Upper lobe of right lung (tissue), 1 donor: Measurements from ENCODE around the gene SLC41A3. TPM values are rescaled to one million over a fixed set of nuclear protein-coding genes. Genes with fewer than 3 reads are reported as not detected.

Experiments used
- ATAC-seq: fragments of 200-7000 bp; cut with Tn5 transposase; one replicate; pipeline ENCODE4 v1.9.1; 2020; ENCODE audit warnings: mild to moderate bottlenecking, moderate library complexity
- DNase-seq: peaks from one replicate; pipeline ENCODE4 v3.0.0-alpha.2; 2020
- H3K27ac ChIP-seq: fragments of 200-600 bp; one replicate; pipeline ENCODE4 v1.8.0; 2022
- H3K27me3 ChIP-seq: fragments of 200-600 bp; one replicate; pipeline ENCODE4 v1.8.0; 2022; ENCODE audit warnings: mild to moderate bottlenecking
- H3K36me3 ChIP-seq: fragments of 200-600 bp; one replicate; pipeline ENCODE4 v1.8.0; 2022
- H3K4me1 ChIP-seq: fragments of 200-600 bp; one replicate; pipeline ENCODE4 v1.8.0; 2022
- H3K4me3 ChIP-seq: fragments of 200-600 bp; one replicate; pipeline ENCODE4 v1.8.0; 2022; ENCODE audit warnings: mild to moderate bottlenecking
- H3K9me3 ChIP-seq: fragments of 200-600 bp; one replicate; pipeline ENCODE4 v1.8.0; 2022
- intact Hi-C: fragments of 100-400 bp; cut with DNase I; formaldehyde crosslinking; loops from one replicate; pipeline ENCODE4 v1.11.0; 2022
- total RNA-seq: library from RNA; stranded (reverse); fragmentation: NEBNext Ultra II Directional; extraction: Animal tissue kit (Norgen Biotek cat#: 25700); gene quantifications from one replicate; pipeline ENCODE4 v1.2.1, GENCODE V29; 2021
- TF ChIP-seq, protein P1 (sequence below): fragments of 200-600 bp; IDR thresholded peaks from one replicate; pipeline ENCODE4 v1.8.0; 2022; ENCODE audit warnings: antibody characterized with exemption
- donor health status: DM: no; HTN: yes; CAD: no; lungs with severe emphysema.

SLC41A3 gene
- total RNA-seq, 1 donor from 2014 or later = 30.8 TPM

DNA sequence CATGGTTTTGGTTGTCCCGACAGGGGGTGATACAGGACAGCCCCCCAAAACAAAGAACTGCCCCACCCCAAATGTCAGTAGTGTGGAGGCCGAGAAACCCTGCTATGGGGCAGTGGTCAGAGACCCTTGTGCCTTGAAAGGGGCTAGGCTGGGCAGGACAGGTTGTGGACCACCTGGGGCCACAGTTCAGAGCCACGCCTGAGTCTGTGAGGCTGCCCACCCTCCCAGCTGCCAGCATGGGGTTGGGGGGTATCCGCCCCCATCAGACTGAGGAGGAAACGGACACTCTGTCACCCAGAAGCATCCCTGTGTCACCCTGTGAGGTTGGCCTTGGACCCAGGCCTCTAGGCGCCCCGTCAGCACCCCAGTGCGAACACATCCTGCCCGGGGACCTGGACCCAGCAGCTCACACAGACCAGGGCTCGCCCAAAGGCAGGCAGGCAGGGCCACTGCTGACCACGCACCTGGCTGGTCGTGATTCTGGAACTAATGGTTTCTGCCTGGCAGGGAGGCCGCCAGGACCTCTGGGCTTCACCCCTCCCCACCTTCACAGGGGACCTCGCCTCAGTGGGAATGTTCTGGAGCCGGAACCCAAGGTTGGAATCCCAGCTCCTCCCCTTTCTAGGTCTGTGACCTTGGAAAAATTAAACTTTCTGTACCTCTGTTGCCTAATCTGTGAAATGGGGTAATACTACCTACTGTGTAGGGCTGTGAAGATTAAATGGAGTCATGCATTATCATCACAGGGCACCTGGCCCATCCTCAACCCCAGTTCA, 1.4 kb downstream of the SLC41A3 start:
- Histone ChIP-seq H3K36me3 (no peaks in the 10 kb centered on the region), H3K9me3 (no peaks in the 10 kb centered on the region), H3K27me3 (no peaks in the 10 kb centered on the region), H3K4me3 (peak overlapping the region; percentile 68), H3K4me1 (peaks cover 6% of the 10 kb centered on the region), H3K27ac (peak overlapping the region; percentile 86)
- no peak for DNase-seq
- TF ChIP-seq, protein P1, sequence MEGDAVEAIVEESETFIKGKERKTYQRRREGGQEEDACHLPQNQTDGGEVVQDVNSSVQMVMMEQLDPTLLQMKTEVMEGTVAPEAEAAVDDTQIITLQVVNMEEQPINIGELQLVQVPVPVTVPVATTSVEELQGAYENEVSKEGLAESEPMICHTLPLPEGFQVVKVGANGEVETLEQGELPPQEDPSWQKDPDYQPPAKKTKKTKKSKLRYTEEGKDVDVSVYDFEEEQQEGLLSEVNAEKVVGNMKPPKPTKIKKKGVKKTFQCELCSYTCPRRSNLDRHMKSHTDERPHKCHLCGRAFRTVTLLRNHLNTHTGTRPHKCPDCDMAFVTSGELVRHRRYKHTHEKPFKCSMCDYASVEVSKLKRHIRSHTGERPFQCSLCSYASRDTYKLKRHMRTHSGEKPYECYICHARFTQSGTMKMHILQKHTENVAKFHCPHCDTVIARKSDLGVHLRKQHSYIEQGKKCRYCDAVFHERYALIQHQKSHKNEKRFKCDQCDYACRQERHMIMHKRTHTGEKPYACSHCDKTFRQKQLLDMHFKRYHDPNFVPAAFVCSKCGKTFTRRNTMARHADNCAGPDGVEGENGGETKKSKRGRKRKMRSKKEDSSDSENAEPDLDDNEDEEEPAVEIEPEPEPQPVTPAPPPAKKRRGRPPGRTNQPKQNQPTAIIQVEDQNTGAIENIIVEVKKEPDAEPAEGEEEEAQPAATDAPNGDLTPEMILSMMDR = no peak
- intact Hi-C loops = no loop called here
- no peak for ATAC-seq

DNA sequence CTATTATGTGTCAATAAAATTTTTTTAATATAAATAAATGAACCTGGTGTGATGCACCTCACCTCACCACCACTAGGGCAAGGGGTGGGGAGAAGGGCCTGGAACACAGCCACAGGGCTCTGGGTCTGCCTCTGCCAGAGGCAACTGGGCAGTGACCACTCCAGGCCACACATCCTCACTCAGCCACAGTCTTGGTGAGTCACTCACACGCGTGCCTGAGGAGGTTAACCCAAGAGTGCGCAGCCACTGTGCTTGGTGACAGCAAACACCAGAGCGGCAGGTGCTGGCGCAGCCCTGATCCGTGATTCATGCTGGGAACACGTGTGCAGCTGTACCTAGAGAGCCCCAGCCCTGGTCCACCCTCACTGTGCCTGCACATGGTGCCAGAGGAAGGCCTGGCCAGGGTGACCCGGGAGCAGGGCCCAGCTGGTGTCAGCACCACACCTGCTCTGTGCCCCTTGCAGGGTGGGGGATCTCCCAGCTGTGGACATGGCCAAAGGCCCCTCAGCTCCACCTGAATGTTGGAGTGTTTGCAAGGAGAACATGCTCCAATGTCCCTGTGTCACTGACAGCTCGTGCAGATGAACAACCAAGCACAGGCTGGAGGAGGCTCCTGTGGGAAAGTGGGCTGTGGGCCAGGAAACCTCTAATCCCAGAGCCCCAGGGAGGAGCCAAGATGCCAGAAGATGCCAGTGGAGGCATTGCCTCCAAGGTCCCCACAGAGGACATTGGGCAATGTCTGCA, 2.1 kb downstream of the SLC41A3 start:
- no peak for DNase-seq

DNA sequence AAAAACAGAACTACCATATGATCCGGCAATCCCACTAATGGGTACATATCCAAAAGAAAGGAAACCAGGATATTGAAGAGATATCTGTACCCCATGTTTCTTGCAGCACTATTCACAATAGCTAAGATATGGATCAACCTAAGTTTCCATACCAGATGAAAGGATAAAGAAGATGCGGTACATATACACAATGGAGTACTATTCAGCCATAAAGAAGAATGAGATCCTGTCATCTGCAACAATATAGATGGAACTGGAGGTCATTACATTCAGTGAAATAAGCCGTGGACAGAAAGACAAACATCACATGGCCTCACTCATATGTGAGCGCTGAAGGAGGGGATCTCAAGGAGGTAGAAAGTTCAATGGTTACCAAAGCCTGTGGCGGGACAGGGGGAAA, 3.0 kb downstream of the SLC41A3 start:
- Histone ChIP-seq H3K27ac (no peak overlapping the region), H3K4me1 (peaks cover 6% of the 10 kb centered on the region), H3K36me3 (no peaks in the 10 kb centered on the region), H3K27me3 (no peaks in the 10 kb centered on the region), H3K9me3 (no peaks in the 10 kb centered on the region), H3K4me3 (no peak overlapping the region)
- TF ChIP-seq, protein P1 = no peak
- DNase-seq (no peak), ATAC-seq (no peak)
- intact Hi-C loops = no loop called here

More for the DNA sequence above, 2.1 kb downstream of the SLC41A3 start:
- Histone ChIP-seq H3K9me3 (no peaks in the 10 kb centered on the region), H3K4me1 (peaks cover 6% of the 10 kb centered on the region), H3K36me3 (no peaks in the 10 kb centered on the region), H3K27me3 (no peaks in the 10 kb centered on the region), H3K4me3 (no peak overlapping the region), H3K27ac (no peak overlapping the region)
- intact Hi-C loops = no loop called here
- ATAC-seq = peak; percentile 2
- TF ChIP-seq, protein P1 = peak; percentile 27

DNA sequence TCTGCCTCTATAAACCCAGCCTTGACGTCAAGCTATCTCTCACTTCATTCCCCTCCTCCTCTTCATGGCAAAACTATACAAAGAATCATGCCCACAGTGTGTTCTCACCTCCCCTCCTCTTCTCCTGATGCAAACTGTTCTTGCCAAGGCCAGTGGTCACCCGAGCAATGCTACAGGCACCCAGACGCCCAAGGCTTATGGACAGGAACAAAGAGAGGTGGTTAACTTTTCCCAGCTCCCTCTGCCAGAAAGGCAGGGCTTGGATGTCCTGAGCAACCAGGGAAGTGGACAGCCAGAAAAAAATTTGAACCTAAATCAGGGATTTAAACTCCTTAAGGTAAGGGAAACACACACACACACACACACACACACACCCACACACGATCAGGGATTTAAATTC, 5.1 kb downstream of the SLC41A3 start:
- no peaks in the 10 kb centered on the region for H3K36me3 ChIP-seq
- ATAC-seq (no peak), DNase-seq (no peak)
- no peak overlapping the region for H3K27ac ChIP-seq
- intact Hi-C loops = no loop called here
- no peak overlapping the region for H3K4me3 ChIP-seq
- no peaks in the 10 kb centered on the region for H3K27me3 ChIP-seq
- TF ChIP-seq, protein P1 = no peak
- H3K4me1 ChIP-seq = peaks cover 6% of the 10 kb centered on the region
- H3K9me3 ChIP-seq = no peaks in the 10 kb centered on the region

DNA sequence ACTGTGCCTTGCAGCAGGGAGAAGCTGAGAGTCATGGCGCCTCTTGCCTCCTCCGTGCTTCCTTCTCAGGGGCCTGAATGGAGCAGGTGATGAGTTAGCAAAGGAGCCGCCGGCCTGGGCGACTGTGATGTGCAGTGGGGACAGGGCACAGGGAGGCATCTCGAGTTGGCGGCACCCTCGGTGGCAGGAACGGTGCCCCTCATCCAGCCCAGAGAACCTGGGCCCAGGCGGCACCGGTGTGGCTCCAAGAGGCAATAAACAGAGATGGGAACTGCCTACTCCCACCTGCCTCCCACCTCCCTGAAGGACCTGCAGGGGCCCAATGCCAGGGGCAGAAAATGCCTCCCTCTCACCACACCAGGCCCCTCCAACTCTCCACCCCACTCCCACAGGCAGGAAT, 6.2 kb downstream of the SLC41A3 start:
- no peaks in the 10 kb centered on the region for H3K4me1 ChIP-seq
- H3K4me3 ChIP-seq = no peak overlapping the region
- DNase-seq = no peak
- H3K27ac ChIP-seq = no peak overlapping the region
- TF ChIP-seq, protein P1 = no peak
- H3K27me3 ChIP-seq = no peaks in the 10 kb centered on the region
- intact Hi-C loops = no loop called here
- no peaks in the 10 kb centered on the region for H3K9me3 ChIP-seq
- ATAC-seq = peak; percentile 12
- no peaks in the 10 kb centered on the region for H3K36me3 ChIP-seq
